Muscle of arm (tissue), 12 donors: ENCODE measurements around the gene DRD4. TPM values are rescaled to one million over a fixed set of nuclear protein-coding genes. Genes with fewer than 3 reads are reported as not detected.
"Not testable (repeated sequence)": the region's sequence is repeated elsewhere in the genome, so short reads cannot be mapped to it uniquely, and the experiment has no call there.

Experiments used
- DNase-seq: peaks from one replicate; pipeline ENCODE4 v3.0.0-alpha.2; 2013
- polyA plus RNA-seq, 12 donors: library from polyadenylated mRNA; unstranded; fragments of 120-200 nt; gene quantifications; one replicate each; pipeline ENCODE4 v1.2.1, GENCODE V29; 2013; ENCODE audit not compliant: insufficient read length in 12 of 12

Gene DRD4
- polyA plus RNA-seq, 12 donors, result 0.36 to 0.98 (median 0.71) TPM; not detected in 3

- no peak for DNase-seq
Observed at GRCh38 chr11:641806-642370, 4.8 kb downstream of the DRD4 start.

GRCh38 chr11:643366-643765 is 6.3 kb downstream of the DRD4 start:
- no peak for DNase-seq

- DNase-seq, result no peak
Observed at GRCh38 chr11:643849-644738, 7.0 kb downstream of the DRD4 start.

GRCh38 chr11:645536-645935 is 8.5 kb downstream of the DRD4 start:
- DNase-seq, result no peak

- DNase-seq, result no peak
Observed at GRCh38 chr11:646214-646613, 9.1 kb downstream of the DRD4 start.

- DNase-seq, result not testable (repeated sequence)
Observed at GRCh38 chr11:647672-648158, 10.6 kb downstream of the DRD4 start.

- DNase-seq, result no peak
Observed at GRCh38 chr11:650482-650881, 13.4 kb downstream of the DRD4 start.

- not testable (repeated sequence) for DNase-seq
Observed at GRCh38 chr11:653136-653535, 16.1 kb downstream of the DRD4 start.

GRCh38 chr11:653837-654236 is 16.8 kb downstream of the DRD4 start:
- no peak for DNase-seq

- DNase-seq, result not testable (repeated sequence)
Observed at GRCh38 chr11:654444-654843, 17.4 kb downstream of the DRD4 start.

- DNase-seq, result no peak
Observed at GRCh38 chr11:655036-655726, 18.1 kb downstream of the DRD4 start.

- DNase-seq, result no peak
Observed at GRCh38 chr11:656426-656825, 19.4 kb downstream of the DRD4 start.

- no peak for DNase-seq
Observed at GRCh38 chr11:656866-657265, 19.8 kb downstream of the DRD4 start.

GRCh38 chr11:657691-658126 is 20.6 kb downstream of the DRD4 start:
- no peak for DNase-seq

- no peak for DNase-seq
Observed at GRCh38 chr11:659532-660085, 22.5 kb downstream of the DRD4 start.

GRCh38 chr11:660281-660680 is 23.2 kb downstream of the DRD4 start:
- no peak for DNase-seq

GRCh38 chr11:660681-661444 is 23.8 kb downstream of the DRD4 start:
- no peak for DNase-seq

- DNase-seq, result no peak
Observed at GRCh38 chr11:662689-663274, 25.7 kb downstream of the DRD4 start.

GRCh38 chr11:665062-665703 is 28.1 kb downstream of the DRD4 start:
- peak; percentile 24 for DNase-seq

- no peak for DNase-seq
Observed at GRCh38 chr11:665704-666281, 28.7 kb downstream of the DRD4 start.
